HepG2 (cell line): ENCODE data around the gene MYO3B. TPM values are rescaled to one million over a fixed set of nuclear protein-coding genes. Genes with fewer than 3 reads are reported as not detected.

Source experiments
- BCLAF1 ChIP-seq: fragments of 450-650 bp; IDR thresholded peaks from 2 replicates; pipeline ENCODE4 v1.6.1; 2017; ENCODE audit warnings: mild to moderate bottlenecking
- EHMT2 ChIP-seq: fragments of 200-600 bp; sonication (generic); IDR thresholded peaks from 2 replicates; pipeline ENCODE4 v1.7.0; 2017; ENCODE audit warnings: antibody characterized with exemption, low read depth, low read length, borderline replicate concordance
- ETV5 ChIP-seq: IDR thresholded peaks from 2 replicates; pipeline ENCODE4 v1.6.1; 2018; ENCODE audit warnings: missing biosample characterization, missing genetic modification reagents, inconsistent platforms, borderline replicate concordance
- GATAD1 ChIP-seq: IDR thresholded peaks from 2 replicates; pipeline ENCODE4 v1.6.1; 2016; ENCODE audit warnings: missing genetic modification reagents, missing compliant biosample characterization
- KAT2B ChIP-seq: fragments of 150-350 bp; IDR thresholded peaks from 2 replicates; pipeline ENCODE4 v1.6.1; 2014; ENCODE audit warnings: low read depth, low read length, borderline replicate concordance
- MXD1 ChIP-seq: sonication (generic); formaldehyde crosslinking; IDR thresholded peaks from 2 replicates; pipeline ENCODE4 v1.4.0; 2020; ENCODE audit warnings: mild to moderate bottlenecking, missing genetic modification reagents
- NFE2L2 ChIP-seq: fragments of 150-350 bp; IDR thresholded peaks from 2 replicates; pipeline ENCODE4 v1.6.1; 2014; ENCODE audit warnings: low read length
- RORA ChIP-seq: sonication (generic); formaldehyde crosslinking; IDR thresholded peaks from 2 replicates; pipeline ENCODE4 v1.5.0; 2020; ENCODE audit warnings: mild to moderate bottlenecking, missing genetic modification reagents, moderate library complexity
- STAT6 ChIP-seq: sonication (generic); formaldehyde crosslinking; IDR thresholded peaks from 2 replicates; pipeline ENCODE4 v1.4.0; 2020; ENCODE audit warnings: missing genetic modification reagents, mild to moderate bottlenecking, borderline replicate concordance
- U2AF2 ChIP-seq: fragments of 200-400 bp; formaldehyde crosslinking; IDR thresholded peaks from 2 replicates; pipeline ENCODE4 v1.6.1; 2017; ENCODE audit warnings: low read depth, mild to moderate bottlenecking, low read length
- YEATS2 ChIP-seq: sonication (generic); formaldehyde crosslinking; IDR thresholded peaks from 2 replicates; pipeline ENCODE4 v1.4.0; 2020; ENCODE audit warnings: missing genetic modification reagents, borderline replicate concordance
- ZBTB3 ChIP-seq: sonication (generic); formaldehyde crosslinking; IDR thresholded peaks from 2 replicates; pipeline ENCODE4 v1.4.0; 2020; ENCODE audit warnings: low read depth, mild to moderate bottlenecking, moderate library complexity, missing genetic modification reagents, borderline replicate concordance
- ZBTB49 ChIP-seq: sonication (generic); formaldehyde crosslinking; IDR thresholded peaks from 2 replicates; pipeline ENCODE4 v1.4.0; 2020; ENCODE audit warnings: missing genetic modification reagents, borderline replicate concordance
- ZBTB7B ChIP-seq: sonication (generic); formaldehyde crosslinking; IDR thresholded peaks from 2 replicates; pipeline ENCODE4 v1.4.0; 2020; ENCODE audit warnings: missing genetic modification reagents
- ZMAT3 ChIP-seq: sonication (generic); formaldehyde crosslinking; conservative IDR thresholded peaks from 2 replicates; pipeline ENCODE4 v1.7.0; 2021; ENCODE audit warnings: missing genetic modification reagents
- ZNF20 ChIP-seq: sonication (generic); formaldehyde crosslinking; IDR thresholded peaks from 2 replicates; pipeline ENCODE4 v1.4.0; 2020; ENCODE audit warnings: mild to moderate bottlenecking, moderate library complexity, missing genetic modification reagents
- ZNF225 ChIP-seq: sonication (generic); formaldehyde crosslinking; IDR thresholded peaks from 2 replicates; pipeline ENCODE4 v1.4.0; 2020; ENCODE audit warnings: mild to moderate bottlenecking, missing genetic modification reagents
- ZNF24 ChIP-seq: fragments of 450-650 bp; IDR thresholded peaks from 2 replicates; pipeline ENCODE4 v1.6.1; 2017; ENCODE audit warnings: antibody characterized with exemption, mild to moderate bottlenecking
- ZNF296 ChIP-seq: sonication (generic); formaldehyde crosslinking; conservative IDR thresholded peaks from 2 replicates; pipeline ENCODE4 v1.5.0; 2020; ENCODE audit warnings: mild to moderate bottlenecking, missing genetic modification reagents
- ZNF354B ChIP-seq: sonication (generic); formaldehyde crosslinking; IDR thresholded peaks from 2 replicates; pipeline ENCODE4 v1.8.0; 2022; ENCODE audit warnings: mild to moderate bottlenecking, missing genetic modification reagents
- ZNF441 ChIP-seq: sonication (generic); formaldehyde crosslinking; IDR thresholded peaks from 2 replicates; pipeline ENCODE4 v1.7.0; 2021; ENCODE audit warnings: missing genetic modification reagents, borderline replicate concordance
- polyA plus RNA-seq, 8 experiments: library from polyadenylated mRNA; depleted of rRNA in 3 of 8; stranded (reverse) in 7 of 8; unstranded in 1 of 8; fragments of >200 nt; fragmentation: Illumina TruSeq in 4 of 8; extraction: Trizol in 4 of 8; gene quantifications; 2 replicates each; pipeline versions ENCODE4 v1.2.1 to v1.2.3, GENCODE V29; 2011 to 2016; ENCODE audit warnings: low read depth in 4 of 8, missing spikeins in 1 of 8, mixed read lengths in 1 of 8; ENCODE audit not compliant: insufficient read depth in 1 of 8
- total RNA-seq, 5 experiments: library from RNA; depleted of rRNA; stranded (reverse); fragments of >200 nt; fragmentation: Illumina TruSeq; extraction: Trizol; gene quantifications; 2 replicates each; pipeline ENCODE4 v1.2.3, GENCODE V29; 2016; ENCODE audit warnings: low read depth in 1 of 5

MYO3B gene
- total and polyA plus RNA-seq, 2 of the 13 experiments (the other 11 are each of a cell fraction or from before 2014, with no cell fraction given) = 0.01 TPM; not detected in 1

GRCh38 chr2:170157025-170157684 is 20.8 kb upstream of the MYO3B start (continued):
- TF ChIP-seq STAT6 (CRISPR knock-in tag) (no peak), ZNF441 (CRISPR knock-in tag) (no peak), ZNF24 (no peak), EHMT2 (no peak), U2AF2 (no peak), BCLAF1 (no peak), ZNF296 (no peak), YEATS2 (CRISPR knock-in tag) (peak; percentile 64; the same call in 1 of the 2 replicates), KAT2B (no peak; the same call in 1 of the 2 replicates), ZNF225 (no peak), ZNF20 (CRISPR knock-in tag) (no peak), ETV5 (CRISPR knock-in tag) (peak; percentile 49; the same call in 1 of the 2 replicates), GATAD1 (CRISPR knock-in tag) (peak; percentile 46; the same call in 1 of the 2 replicates), MXD1 (CRISPR knock-in tag) (no peak), ZBTB49 (CRISPR knock-in tag) (no peak), ZNF354B (CRISPR knock-in tag) (no peak), RORA (CRISPR knock-in tag) (no peak), NFE2L2 (peak; percentile 88), ZBTB3 (no peak), ZMAT3 (CRISPR knock-in tag) (no peak), ZBTB7B (CRISPR knock-in tag) (no peak)
